Neural cell (in vitro differentiated cells): ENCODE data around the gene USP6NL. TPM values are rescaled to one million over a fixed set of nuclear protein-coding genes. Genes with fewer than 3 reads are reported as not detected.

ENCODE experiments used
- H2AFZ ChIP-seq: fragments of 200-600, 300-800 bp; sonication (generic), shearing (Covaris generic); 2 replicates; pipeline ENCODE4 v1.6.0; 2014; ENCODE audit warnings: low read depth, mild to moderate bottlenecking, antibody characterized with exemption, low read length, moderate library complexity
- H3F3A ChIP-seq: fragments of 200-600 bp; shearing (Covaris generic); 2 replicates; pipeline ENCODE4 v1.6.1; 2016; ENCODE audit warnings: mild to moderate bottlenecking, moderate library complexity, mixed read lengths, antibody characterized with exemption, low read length; ENCODE audit not compliant: insufficient read depth, poor library complexity, severe bottlenecking
- H3K27ac ChIP-seq: fragments of 200-600, 300-800 bp; sonication (generic), shearing (Covaris generic); 2 replicates; pipeline ENCODE4 v1.5.1; 2014; ENCODE audit warnings: mild to moderate bottlenecking, low read length, moderate library complexity
- H3K27me3 ChIP-seq: fragments of 300-800, 200-600 bp; sonication (generic), shearing (Covaris generic); 2 replicates; pipeline ENCODE4 v1.6.0; 2014; ENCODE audit warnings: mild to moderate bottlenecking, low read depth, low read length, moderate library complexity; ENCODE audit not compliant: insufficient read depth
- H3K36me3 ChIP-seq: fragments of 300-800, 200-600 bp; sonication (generic), shearing (Covaris generic); 2 replicates; pipeline ENCODE4 v1.5.1; 2014; ENCODE audit warnings: mild to moderate bottlenecking, antibody characterized with exemption, low read length, moderate library complexity; ENCODE audit not compliant: insufficient read depth
- H3K4me2 ChIP-seq: fragments of 300-800, 200-600 bp; sonication (generic), shearing (Covaris generic); 2 replicates; pipeline ENCODE4 v1.6.0; 2014; ENCODE audit warnings: mild to moderate bottlenecking, low read length
- H3K4me3 ChIP-seq: fragments of 300-800, 200-600 bp; sonication (generic), shearing (Covaris generic); 2 replicates; pipeline ENCODE4 v1.5.1; 2014; ENCODE audit warnings: mild to moderate bottlenecking, low read length, moderate library complexity
- H3K79me2 ChIP-seq: fragments of 200-600 bp; shearing (Covaris generic); replicated peaks from 2 replicates; pipeline ENCODE4 v1.6.0; 2014; ENCODE audit warnings: mild to moderate bottlenecking, low read length, moderate library complexity; ENCODE audit not compliant: insufficient read depth
- H3K9ac ChIP-seq: fragments of 300-800, 200-600 bp; sonication (generic), shearing (Covaris generic); 2 replicates; pipeline ENCODE4 v1.6.1; 2016; ENCODE audit warnings: mild to moderate bottlenecking, low read length, mixed read lengths
- H3K9me2 ChIP-seq: fragments of 200-600 bp; shearing (Covaris generic); 2 replicates; pipeline ENCODE4 v1.6.1; 2016; ENCODE audit warnings: mild to moderate bottlenecking, low read length, mixed read lengths; ENCODE audit not compliant: insufficient read depth
- H3K9me3 ChIP-seq: fragments of 200-600, 300-800 bp; sonication (generic), shearing (Covaris generic); 2 replicates; pipeline ENCODE4 v1.6.1; 2016; ENCODE audit warnings: mild to moderate bottlenecking, mixed run types, low read length, moderate library complexity, mixed read lengths
- H4K20me1 ChIP-seq: fragments of 200-600 bp; shearing (Covaris generic); 2 replicates; pipeline ENCODE4 v1.6.1; 2016; ENCODE audit warnings: mild to moderate bottlenecking, mixed run types; ENCODE audit not compliant: insufficient read depth
- EP300 ChIP-seq: fragments of 450-650 bp; conservative IDR thresholded peaks from 2 replicates; pipeline ENCODE4 v1.6.1; 2014; ENCODE audit warnings: antibody characterized with exemption, mild to moderate bottlenecking, moderate library complexity; ENCODE audit not compliant: poor library complexity, severe bottlenecking
- EZH2 ChIP-seq: fragments of 200-600, 300-800 bp; shearing (Covaris generic), sonication (generic); IDR thresholded peaks from 2 replicates; pipeline ENCODE4 v1.6.1; 2014; ENCODE audit warnings: antibody characterized with exemption, low read length, borderline replicate concordance, mild to moderate bottlenecking; ENCODE audit not compliant: insufficient read depth, poor library complexity, severe bottlenecking
- MXI1 ChIP-seq: fragments of 450-650 bp; conservative IDR thresholded peaks from 2 replicates; pipeline ENCODE4 v1.6.1; 2014; ENCODE audit warnings: antibody characterized with exemption, mild to moderate bottlenecking; ENCODE audit not compliant: poor library complexity, severe bottlenecking
- POLR2AphosphoS5 ChIP-seq: IDR thresholded peaks from 2 replicates; pipeline ENCODE4 v1.6.1; 2012
- RAD21 ChIP-seq: fragments of 450-650 bp; conservative IDR thresholded peaks from 2 replicates; pipeline ENCODE4 v1.6.1; 2014; ENCODE audit warnings: antibody characterized with exemption, mild to moderate bottlenecking, moderate library complexity
- SMC3 ChIP-seq: fragments of 450-650 bp; conservative IDR thresholded peaks from 2 replicates; pipeline ENCODE4 v1.6.1; 2014; ENCODE audit warnings: antibody characterized with exemption, mild to moderate bottlenecking, moderate library complexity; ENCODE audit not compliant: poor library complexity
- TAF1 ChIP-seq: IDR thresholded peaks from 2 replicates; pipeline ENCODE4 v1.6.1; 2012; ENCODE audit warnings: low read depth
- polyA plus RNA-seq: library from polyadenylated mRNA; depleted of rRNA; stranded (reverse); fragments of >200 nt; gene quantifications from 2 replicates; pipeline ENCODE4 v1.2.3, GENCODE V29; 2014
- TF ChIP-seq, protein P1 (sequence below): IDR thresholded peaks from 2 replicates; pipeline ENCODE4 v1.6.1; 2012; ENCODE audit warnings: borderline replicate concordance
- TF ChIP-seq, protein P2 (sequence below): fragments of 450-650 bp; IDR thresholded peaks from 2 replicates; pipeline ENCODE4 v1.5.1; 2014; ENCODE audit warnings: antibody characterized with exemption, mild to moderate bottlenecking, moderate library complexity; ENCODE audit not compliant: poor library complexity, severe bottlenecking

The USP6NL gene
- polyA plus RNA-seq, 1 donor from 2014 or later, result 39.9 TPM

DNA sequence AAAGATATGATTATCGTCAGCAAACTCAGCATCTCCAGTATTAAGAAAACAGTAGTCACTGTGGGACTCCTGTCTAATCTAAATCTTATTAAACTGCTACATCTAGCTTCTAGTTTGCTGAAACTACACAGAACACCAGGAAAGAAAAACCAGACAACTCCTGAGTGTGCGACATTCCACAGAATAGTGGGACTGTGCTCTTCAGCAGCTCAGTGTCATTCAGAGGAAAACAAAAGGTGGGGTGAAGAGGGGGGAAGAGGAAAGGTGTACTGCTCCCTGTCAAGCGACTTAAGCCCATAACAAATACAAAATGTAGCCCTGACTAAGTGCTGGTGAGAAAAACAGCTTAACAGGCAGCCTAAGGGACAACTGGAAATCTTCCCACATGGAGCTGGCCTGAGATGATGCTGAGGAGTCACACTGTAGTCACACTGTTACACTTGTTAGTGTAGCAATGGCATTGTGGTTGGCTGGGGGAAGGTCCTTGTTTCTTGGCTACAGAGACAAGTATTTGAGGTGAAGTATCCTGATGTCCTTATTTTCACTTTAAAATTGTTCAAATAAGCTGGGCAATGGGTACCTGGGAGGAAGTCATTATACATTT is 135.5 kb downstream of the USP6NL start:
- H3K9ac ChIP-seq, result no peak overlapping the region
- no peak overlapping the region for H2AFZ ChIP-seq
- H3K9me2 ChIP-seq, result no peaks in the 10 kb centered on the region
- no peaks in the 10 kb centered on the region for H3K79me2 ChIP-seq
- TF ChIP-seq, protein P1, sequence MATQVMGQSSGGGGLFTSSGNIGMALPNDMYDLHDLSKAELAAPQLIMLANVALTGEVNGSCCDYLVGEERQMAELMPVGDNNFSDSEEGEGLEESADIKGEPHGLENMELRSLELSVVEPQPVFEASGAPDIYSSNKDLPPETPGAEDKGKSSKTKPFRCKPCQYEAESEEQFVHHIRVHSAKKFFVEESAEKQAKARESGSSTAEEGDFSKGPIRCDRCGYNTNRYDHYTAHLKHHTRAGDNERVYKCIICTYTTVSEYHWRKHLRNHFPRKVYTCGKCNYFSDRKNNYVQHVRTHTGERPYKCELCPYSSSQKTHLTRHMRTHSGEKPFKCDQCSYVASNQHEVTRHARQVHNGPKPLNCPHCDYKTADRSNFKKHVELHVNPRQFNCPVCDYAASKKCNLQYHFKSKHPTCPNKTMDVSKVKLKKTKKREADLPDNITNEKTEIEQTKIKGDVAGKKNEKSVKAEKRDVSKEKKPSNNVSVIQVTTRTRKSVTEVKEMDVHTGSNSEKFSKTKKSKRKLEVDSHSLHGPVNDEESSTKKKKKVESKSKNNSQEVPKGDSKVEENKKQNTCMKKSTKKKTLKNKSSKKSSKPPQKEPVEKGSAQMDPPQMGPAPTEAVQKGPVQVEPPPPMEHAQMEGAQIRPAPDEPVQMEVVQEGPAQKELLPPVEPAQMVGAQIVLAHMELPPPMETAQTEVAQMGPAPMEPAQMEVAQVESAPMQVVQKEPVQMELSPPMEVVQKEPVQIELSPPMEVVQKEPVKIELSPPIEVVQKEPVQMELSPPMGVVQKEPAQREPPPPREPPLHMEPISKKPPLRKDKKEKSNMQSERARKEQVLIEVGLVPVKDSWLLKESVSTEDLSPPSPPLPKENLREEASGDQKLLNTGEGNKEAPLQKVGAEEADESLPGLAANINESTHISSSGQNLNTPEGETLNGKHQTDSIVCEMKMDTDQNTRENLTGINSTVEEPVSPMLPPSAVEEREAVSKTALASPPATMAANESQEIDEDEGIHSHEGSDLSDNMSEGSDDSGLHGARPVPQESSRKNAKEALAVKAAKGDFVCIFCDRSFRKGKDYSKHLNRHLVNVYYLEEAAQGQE, result no peak
- TF ChIP-seq POLR2AphosphoS5 (no peak), TAF1 (no peak), RAD21 (no peak), EP300 (no peak), EZH2 (no peak), SMC3 (no peak), MXI1 (no peak)
- TF ChIP-seq, protein P2, sequence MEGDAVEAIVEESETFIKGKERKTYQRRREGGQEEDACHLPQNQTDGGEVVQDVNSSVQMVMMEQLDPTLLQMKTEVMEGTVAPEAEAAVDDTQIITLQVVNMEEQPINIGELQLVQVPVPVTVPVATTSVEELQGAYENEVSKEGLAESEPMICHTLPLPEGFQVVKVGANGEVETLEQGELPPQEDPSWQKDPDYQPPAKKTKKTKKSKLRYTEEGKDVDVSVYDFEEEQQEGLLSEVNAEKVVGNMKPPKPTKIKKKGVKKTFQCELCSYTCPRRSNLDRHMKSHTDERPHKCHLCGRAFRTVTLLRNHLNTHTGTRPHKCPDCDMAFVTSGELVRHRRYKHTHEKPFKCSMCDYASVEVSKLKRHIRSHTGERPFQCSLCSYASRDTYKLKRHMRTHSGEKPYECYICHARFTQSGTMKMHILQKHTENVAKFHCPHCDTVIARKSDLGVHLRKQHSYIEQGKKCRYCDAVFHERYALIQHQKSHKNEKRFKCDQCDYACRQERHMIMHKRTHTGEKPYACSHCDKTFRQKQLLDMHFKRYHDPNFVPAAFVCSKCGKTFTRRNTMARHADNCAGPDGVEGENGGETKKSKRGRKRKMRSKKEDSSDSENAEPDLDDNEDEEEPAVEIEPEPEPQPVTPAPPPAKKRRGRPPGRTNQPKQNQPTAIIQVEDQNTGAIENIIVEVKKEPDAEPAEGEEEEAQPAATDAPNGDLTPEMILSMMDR, result no peak
- H3F3A ChIP-seq, result no peaks in the 10 kb centered on the region
- no peak overlapping the region for H3K4me2 ChIP-seq
- H3K36me3 ChIP-seq, result no peaks in the 10 kb centered on the region
- no peaks in the 10 kb centered on the region for H3K27me3 ChIP-seq
- H3K9me3 ChIP-seq, result no peaks in the 10 kb centered on the region
- H4K20me1 ChIP-seq, result no peaks in the 10 kb centered on the region
- H3K27ac ChIP-seq, result no peak overlapping the region
- H3K4me3 ChIP-seq, result no peak overlapping the region

DNA sequence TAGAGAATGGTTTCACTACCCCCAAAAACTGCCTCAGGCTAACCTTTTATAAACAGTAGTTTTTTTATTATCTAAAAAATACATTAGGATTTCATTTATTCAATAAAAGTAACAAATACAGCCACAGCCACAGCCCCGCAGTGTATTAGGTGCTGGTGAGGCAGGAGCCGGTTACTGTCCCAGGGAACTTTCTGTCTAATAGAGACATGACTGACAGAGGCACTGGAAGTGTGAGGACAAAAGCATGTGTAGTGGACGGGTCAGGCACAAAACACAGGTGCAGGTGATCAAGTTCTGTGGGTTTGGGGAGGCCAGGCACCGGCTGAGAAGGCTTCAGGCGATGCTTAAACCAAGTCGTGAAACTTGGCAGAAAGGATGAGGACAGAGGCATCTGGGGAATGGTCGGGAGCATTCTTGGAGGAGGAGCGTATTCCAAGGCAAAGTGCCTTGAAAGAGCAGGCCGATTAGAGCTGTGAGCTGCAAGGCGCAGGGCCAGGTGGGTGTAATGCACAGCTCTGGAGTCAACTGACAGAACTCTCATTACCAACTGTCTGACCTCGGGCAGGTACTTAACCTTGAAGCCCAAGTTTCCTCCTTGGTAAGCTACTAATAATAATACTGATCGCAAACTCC is 138.2 kb downstream of the USP6NL start:
- Histone ChIP-seq H3K36me3 (no peaks in the 10 kb centered on the region), H3K9me3 (no peaks in the 10 kb centered on the region), H3K27me3 (no peaks in the 10 kb centered on the region), H3K4me3 (no peak overlapping the region), H3K4me2 (no peak overlapping the region), H3K9me2 (no peaks in the 10 kb centered on the region), H2AFZ (no peak overlapping the region), H3F3A (no peaks in the 10 kb centered on the region), H3K9ac (no peak overlapping the region), H3K79me2 (no peaks in the 10 kb centered on the region), H3K27ac (no peak overlapping the region), H4K20me1 (no peaks in the 10 kb centered on the region)
- TF ChIP-seq EP300, result no peak
- no peak for TF ChIP-seq TAF1
- TF ChIP-seq, protein P2, result no peak
- TF ChIP-seq, protein P1, result no peak
- TF ChIP-seq POLR2AphosphoS5, result no peak
- no peak for TF ChIP-seq RAD21
- no peak for TF ChIP-seq SMC3
